CD1c-positive myeloid dendritic cell (primary cell): ENCODE measurements around the gene UMOD.

Source experiments
- DNase-seq: peaks from one replicate; pipeline ENCODE4 v3.0.0-alpha.2; 2016; ENCODE audit errors: extremely low spot score

UMOD gene

GRCh38 chr16:20352615-20353014, at the start of gene UMOD:
UMOD (minus strand) TSS chr16:20352715; CDS start chr16:20350737, 1,978 bp downstream.
- no peak for DNase-seq

- DNase-seq: no peak
Measured at GRCh38 chr16:20401475-20402016, 49.0 kb upstream of the UMOD start.

- DNase-seq: no peak
Measured at GRCh38 chr16:20401066-20401465, 48.6 kb upstream of the UMOD start.

GRCh38 chr16:20399185-20399584, 46.7 kb upstream of the UMOD start:
- DNase-seq: no peak

GRCh38 chr16:20398603-20399002, 46.1 kb upstream of the UMOD start:
- no peak for DNase-seq

- no peak for DNase-seq
Measured at GRCh38 chr16:20397468-20398074, 45.1 kb upstream of the UMOD start.

- no peak for DNase-seq
Measured at GRCh38 chr16:20396846-20397467, 44.4 kb upstream of the UMOD start.

- DNase-seq: no peak
Measured at GRCh38 chr16:20395946-20396345, 43.4 kb upstream of the UMOD start.

GRCh38 chr16:20393801-20394577, 41.5 kb upstream of the UMOD start:
- DNase-seq: no peak

- DNase-seq: no peak
Measured at GRCh38 chr16:20391045-20391444, 38.5 kb upstream of the UMOD start.

- DNase-seq: no peak
Measured at GRCh38 chr16:20388854-20389253, 36.3 kb upstream of the UMOD start.

- no peak for DNase-seq
Measured at GRCh38 chr16:20387978-20388377, 35.5 kb upstream of the UMOD start.

- peak; percentile 67 for DNase-seq
Measured at GRCh38 chr16:20385844-20386832, 33.6 kb upstream of the UMOD start.

- DNase-seq: peak; percentile 62
Measured at GRCh38 chr16:20383106-20384029, 30.9 kb upstream of the UMOD start.

- no peak for DNase-seq
Measured at GRCh38 chr16:20382202-20382948, 29.9 kb upstream of the UMOD start.

GRCh38 chr16:20380782-20381181, 28.3 kb upstream of the UMOD start:
- DNase-seq: no peak

- no peak for DNase-seq
Measured at GRCh38 chr16:20377181-20377580, 24.7 kb upstream of the UMOD start.

- DNase-seq: no peak
Measured at GRCh38 chr16:20372701-20373100, 20.2 kb upstream of the UMOD start.

GRCh38 chr16:20369452-20370054, 17.0 kb upstream of the UMOD start:
- DNase-seq: no peak
